NT2/D1 (cell line): Measurements from ENCODE around the gene ELK1.

Source experiments
- DNase-seq: peaks from one replicate; pipeline ENCODE4 v3.0.0-alpha.2; 2011; ENCODE audit warnings: low read depth, low spot score
- H3K27me3 ChIP-seq: 2 replicates; pipeline ENCODE4 v1.6.0; 2011; ENCODE audit warnings: mild to moderate bottlenecking; ENCODE audit not compliant: insufficient read length, insufficient read depth
- H3K36me3 ChIP-seq: 2 replicates; pipeline ENCODE4 v1.6.1; 2011; ENCODE audit warnings: mild to moderate bottlenecking, low read length, mixed read lengths; ENCODE audit not compliant: insufficient read depth, insufficient read length
- H3K4me1 ChIP-seq: 2 replicates; pipeline ENCODE4 v1.5.1; 2011; ENCODE audit not compliant: insufficient read depth, insufficient read length
- H3K4me3 ChIP-seq: 2 replicates; pipeline ENCODE4 v1.5.1; 2011; ENCODE audit warnings: low read depth; ENCODE audit not compliant: insufficient read length
- H3K9ac ChIP-seq: 2 replicates; pipeline ENCODE4 v1.6.0; 2011; ENCODE audit warnings: low read depth; ENCODE audit not compliant: insufficient read length
- H3K9me3 ChIP-seq: 2 replicates; pipeline ENCODE4 v1.5.1; 2011; ENCODE audit warnings: mild to moderate bottlenecking, low read length; ENCODE audit not compliant: insufficient read depth
- SUZ12 ChIP-seq: IDR thresholded peaks from 2 replicates; pipeline ENCODE4 v1.6.1; 2011; ENCODE audit not compliant: insufficient read length, insufficient read depth; ENCODE audit errors: extremely low read depth
- YY1 ChIP-seq: IDR thresholded peaks from 2 replicates; pipeline ENCODE4 v1.6.1; 2011; ENCODE audit not compliant: insufficient read length, insufficient read depth
- ZNF274 ChIP-seq: IDR thresholded peaks from 2 replicates; pipeline ENCODE4 v1.6.1; 2011; ENCODE audit warnings: mild to moderate bottlenecking, low read depth, low read length

The ELK1 gene

GRCh38 chrX:47587906-47588735 is 62.2 kb downstream of the ELK1 start:
- Histone ChIP-seq H3K4me1 (peaks cover 4% of the 10 kb centered on the region), H3K9ac (no peak overlapping the region), H3K9me3 (no peaks in the 10 kb centered on the region), H3K27me3 (no peaks in the 10 kb centered on the region), H3K36me3 (peaks cover 37% of the 10 kb centered on the region), H3K4me3 (no peak overlapping the region)
- TF ChIP-seq ZNF274, result no peak
- TF ChIP-seq SUZ12, result no peak
- TF ChIP-seq YY1, result no peak
- no peak for DNase-seq

GRCh38 chrX:47587091-47587891 is 63.1 kb downstream of the ELK1 start:
- no peaks in the 10 kb centered on the region for H3K9me3 ChIP-seq
- H3K4me3 ChIP-seq, result no peak overlapping the region
- H3K9ac ChIP-seq, result no peak overlapping the region
- H3K36me3 ChIP-seq, result peaks cover 37% of the 10 kb centered on the region
- peaks cover 4% of the 10 kb centered on the region for H3K4me1 ChIP-seq
- no peak for DNase-seq
- TF ChIP-seq ZNF274, result no peak
- H3K27me3 ChIP-seq, result no peaks in the 10 kb centered on the region

GRCh38 chrX:47586043-47586787 is 64.1 kb downstream of the ELK1 start:
- Histone ChIP-seq H3K27me3 (no peaks in the 10 kb centered on the region), H3K4me1 (peaks cover 4% of the 10 kb centered on the region), H3K9me3 (no peaks in the 10 kb centered on the region), H3K9ac (no peak overlapping the region), H3K36me3 (peaks cover 37% of the 10 kb centered on the region), H3K4me3 (no peak overlapping the region)
- no peak for DNase-seq
- no peak for TF ChIP-seq SUZ12
- no peak for TF ChIP-seq ZNF274
- TF ChIP-seq YY1, result no peak
